ENCODE data around the gene TAS2R7. TPM values are rescaled to one million over a fixed set of nuclear protein-coding genes. Genes with fewer than 3 reads are reported as not detected.
"Not testable (repeated sequence)": the region's sequence is repeated elsewhere in the genome, so short reads cannot be mapped to it uniquely, and the experiment has no call there.

Gene TAS2R7
- total RNA-seq, 4 donors from 2014 or later, result not detected

DNA sequence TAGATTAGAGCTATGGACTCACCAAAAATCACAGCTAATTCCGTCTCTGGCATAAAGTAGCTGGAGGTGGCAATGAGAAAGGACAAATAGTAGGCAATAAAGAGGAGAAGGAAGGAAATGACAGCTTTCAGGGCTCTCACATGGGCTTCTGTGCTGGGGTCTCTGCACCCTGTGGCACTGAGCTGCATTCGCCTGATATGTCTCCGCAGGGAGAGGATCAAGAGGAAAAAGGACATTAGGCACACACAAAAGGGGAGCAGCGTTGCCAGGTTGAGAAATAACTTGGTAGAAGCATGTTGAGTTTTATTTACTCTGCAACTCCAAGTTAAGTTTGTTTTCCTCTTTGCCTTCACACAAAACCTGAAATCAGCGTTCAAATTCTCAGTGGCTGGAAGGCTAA, 686 bp downstream of the TAS2R7 start:
- TF ChIP-seq, protein P1, sequence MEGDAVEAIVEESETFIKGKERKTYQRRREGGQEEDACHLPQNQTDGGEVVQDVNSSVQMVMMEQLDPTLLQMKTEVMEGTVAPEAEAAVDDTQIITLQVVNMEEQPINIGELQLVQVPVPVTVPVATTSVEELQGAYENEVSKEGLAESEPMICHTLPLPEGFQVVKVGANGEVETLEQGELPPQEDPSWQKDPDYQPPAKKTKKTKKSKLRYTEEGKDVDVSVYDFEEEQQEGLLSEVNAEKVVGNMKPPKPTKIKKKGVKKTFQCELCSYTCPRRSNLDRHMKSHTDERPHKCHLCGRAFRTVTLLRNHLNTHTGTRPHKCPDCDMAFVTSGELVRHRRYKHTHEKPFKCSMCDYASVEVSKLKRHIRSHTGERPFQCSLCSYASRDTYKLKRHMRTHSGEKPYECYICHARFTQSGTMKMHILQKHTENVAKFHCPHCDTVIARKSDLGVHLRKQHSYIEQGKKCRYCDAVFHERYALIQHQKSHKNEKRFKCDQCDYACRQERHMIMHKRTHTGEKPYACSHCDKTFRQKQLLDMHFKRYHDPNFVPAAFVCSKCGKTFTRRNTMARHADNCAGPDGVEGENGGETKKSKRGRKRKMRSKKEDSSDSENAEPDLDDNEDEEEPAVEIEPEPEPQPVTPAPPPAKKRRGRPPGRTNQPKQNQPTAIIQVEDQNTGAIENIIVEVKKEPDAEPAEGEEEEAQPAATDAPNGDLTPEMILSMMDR (IDR thresholded peaks at IDR 0.05), result no peak
- no peak for TF ChIP-seq POLR2A (IDR thresholded peaks at IDR 0.05)
- no peak overlapping the region for H3K4me3 ChIP-seq (ENCODE audit: low read depth, poor library complexity, severe bottlenecking)
- no peak for DNase-seq (ENCODE audit: low spot score in 2 of 2)
- intact Hi-C loops (cut with DNase I; ENCODE audit: low total_unique reads), result loop anchor here (2.0 kb wide), 1 partner anchor 39 kb away; no protein-coding TSS in a partner anchor
- WGBS, 2 donors, result 60 to 63% methylated on average over 5 of the region's 5 CpGs

DNA sequence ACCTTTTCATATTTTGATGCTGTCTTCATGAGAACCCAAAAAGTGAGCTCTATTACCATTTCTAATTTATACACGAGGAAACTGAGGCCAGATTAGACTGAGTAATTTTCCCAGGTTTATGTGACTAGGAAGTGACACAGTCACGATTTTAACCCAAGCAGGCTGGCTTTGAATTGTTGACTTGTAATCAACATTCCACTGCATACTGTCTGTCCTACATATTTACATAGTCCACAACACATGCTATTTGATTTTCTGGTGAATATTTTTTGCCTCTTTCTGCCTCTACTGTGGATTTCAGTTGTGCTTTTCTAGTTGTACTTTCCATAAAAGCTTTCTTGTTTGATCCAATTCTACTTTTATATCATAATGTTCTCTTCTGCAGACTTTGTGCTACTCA, 8.2 kb downstream of the TAS2R7 start:
- H3K4me3 ChIP-seq (ENCODE audit: low read depth, poor library complexity, severe bottlenecking), result no peak overlapping the region
- no peak for DNase-seq (ENCODE audit: low spot score in 2 of 2)
- no peak for TF ChIP-seq POLR2A (IDR thresholded peaks at IDR 0.05)
- TF ChIP-seq, protein P1 (IDR thresholded peaks at IDR 0.05), result no peak
- WGBS, 2 donors, result 56 to 59% methylated on average over 2 of the region's 2 CpGs
- intact Hi-C loops (cut with DNase I; ENCODE audit: low total_unique reads), result no loop called here

DNA sequence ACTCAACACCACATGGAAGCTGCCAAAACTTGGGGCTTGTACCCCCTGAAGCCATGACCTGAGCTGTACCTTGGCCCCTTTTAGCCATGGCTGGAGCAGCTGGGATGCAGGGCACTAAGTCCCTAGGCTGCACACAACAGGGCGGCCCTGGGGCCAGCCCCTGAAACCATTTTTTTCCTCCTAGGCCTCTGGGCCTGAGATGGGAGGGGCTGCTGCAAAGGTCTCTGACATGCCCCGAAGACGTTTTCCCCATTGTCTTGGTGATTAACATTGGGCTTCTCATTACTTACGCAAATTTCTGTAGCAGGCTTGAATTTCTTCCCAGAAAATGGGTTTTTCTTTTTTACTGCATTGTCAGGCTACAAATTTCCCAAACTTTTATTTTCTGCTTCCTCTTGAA, 10.7 kb downstream of the TAS2R7 start:
- 85 to 89% methylated on average over 4 of the region's 4 CpGs for WGBS, 2 donors
- DNase-seq (ENCODE audit: low spot score in 2 of 2); H3K4me3 ChIP-seq (ENCODE audit: low read depth, poor library complexity, severe bottlenecking); intact Hi-C loops (cut with DNase I; ENCODE audit: low total_unique reads): not testable (repeated sequence)

DNA sequence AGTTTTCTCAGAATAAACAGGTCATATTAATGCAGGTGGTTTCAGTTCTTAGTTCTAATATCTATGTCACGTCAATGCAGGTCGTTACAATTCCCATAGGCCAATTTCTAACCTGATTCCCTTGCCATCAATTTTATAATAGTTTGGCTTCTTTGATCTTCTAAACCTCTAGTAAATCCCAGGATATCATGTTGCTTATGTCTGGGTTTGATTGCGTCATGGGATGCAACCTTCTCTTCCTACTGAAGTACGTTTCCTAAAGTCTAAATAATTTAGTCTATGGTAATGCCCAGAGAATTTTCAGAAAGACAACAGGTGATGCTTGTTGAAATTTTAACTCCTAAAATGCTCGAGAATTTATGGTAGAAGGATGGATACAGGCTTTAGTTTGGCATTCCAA, 19.2 kb downstream of the TAS2R7 start:
- 36 to 38% methylated on average over 5 of the region's 5 CpGs for WGBS, 2 donors
- intact Hi-C loops (cut with DNase I; ENCODE audit: low total_unique reads), result no loop called here
- TF ChIP-seq POLR2A (IDR thresholded peaks at IDR 0.05), result no peak
- TF ChIP-seq, protein P1 (IDR thresholded peaks at IDR 0.05), result no peak
- no peak overlapping the region for H3K4me3 ChIP-seq (ENCODE audit: low read depth, poor library complexity, severe bottlenecking)
- DNase-seq (ENCODE audit: low spot score in 2 of 2), result no peak

DNA sequence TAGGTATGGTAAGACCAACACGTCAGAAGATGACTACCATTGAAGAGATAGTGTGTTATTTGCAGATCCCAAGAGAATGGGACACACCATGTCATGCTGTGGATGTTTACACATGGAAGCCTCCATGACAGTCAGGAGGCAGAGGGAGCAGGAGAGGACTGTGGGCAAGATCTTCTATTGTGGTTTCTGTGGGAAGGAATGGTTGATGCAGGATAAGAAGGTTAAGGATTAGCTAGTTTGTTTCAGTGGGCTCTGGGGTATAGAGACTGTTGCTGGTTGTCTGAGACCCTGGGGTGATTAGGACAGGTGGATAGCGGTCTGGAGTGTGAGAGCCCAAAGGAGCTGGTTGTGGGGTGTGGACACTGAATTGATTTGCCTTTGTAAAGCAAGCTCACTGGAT, 23.3 kb downstream of the TAS2R7 start:
- intact Hi-C loops (cut with DNase I; ENCODE audit: low total_unique reads), result loop anchor here (5.0 kb wide), 1 partner anchor 418 kb away; no protein-coding TSS in a partner anchor
- TF ChIP-seq, protein P1 (IDR thresholded peaks at IDR 0.05), result no peak
- no peak for TF ChIP-seq POLR2A (IDR thresholded peaks at IDR 0.05)
- H3K4me3 ChIP-seq (ENCODE audit: low read depth, poor library complexity, severe bottlenecking), result no peak overlapping the region
- no peak for DNase-seq (ENCODE audit: low spot score in 2 of 2)
- WGBS, 2 donors, result 84 to 85% methylated on average over 2 of the region's 2 CpGs

DNA sequence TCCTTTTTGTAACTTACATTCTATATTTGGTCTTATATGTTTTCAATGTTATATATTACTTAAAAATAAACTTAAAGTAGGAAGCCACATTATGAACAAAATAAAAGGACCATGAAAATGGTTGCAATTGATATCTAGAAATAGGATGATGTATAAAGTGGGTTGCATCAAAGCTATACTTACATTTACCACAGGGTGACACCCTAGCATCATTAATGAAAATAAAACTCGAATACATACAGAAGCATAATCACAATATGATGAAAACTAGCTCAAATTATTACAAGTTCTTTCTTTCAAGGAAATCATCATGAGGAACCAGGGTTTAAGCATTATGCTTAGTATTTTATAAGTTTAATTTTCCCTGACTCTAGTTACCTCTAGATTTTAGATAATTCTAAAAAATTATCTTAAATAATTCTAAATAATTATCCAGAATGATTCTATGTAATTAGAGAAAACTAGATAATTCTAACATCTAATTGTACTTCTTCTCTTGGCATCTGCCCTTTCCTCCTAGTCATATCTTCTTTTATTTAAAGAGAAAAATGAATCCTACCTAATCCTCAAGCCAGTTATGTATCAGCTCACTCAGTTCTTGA, 31.2 kb downstream of the TAS2R7 start:
- intact Hi-C loops (cut with DNase I; ENCODE audit: low total_unique reads), result loop anchor here (5.0 kb wide), 1 partner anchor 716 kb away; no protein-coding TSS in a partner anchor
- H3K4me3 ChIP-seq (ENCODE audit: low read depth, poor library complexity, severe bottlenecking), result no peak overlapping the region
- TF ChIP-seq, protein P1 (IDR thresholded peaks at IDR 0.05), result peak in 1 of 3 donors; percentile 32
- TF ChIP-seq POLR2A (IDR thresholded peaks at IDR 0.05), result no peak
- WGBS, 2 donors, result 0% methylated on average over 1 of the region's 1 CpG
- no peak for DNase-seq (ENCODE audit: low spot score in 2 of 2)

All from lower leg skin (tissue), 4 donors.